GM19324 (cell line): ENCODE results near the gene DOCK6.

Source experiments
- ATAC-seq: cut with Tn5 transposase; IDR thresholded peaks from one replicate; pipeline ENCODE4 v1.9.1; 2021; ENCODE audit warnings: mild to moderate bottlenecking, moderate library complexity; ENCODE audit not compliant: unreplicated experiment, low FRiP score

DOCK6 gene

DNA sequence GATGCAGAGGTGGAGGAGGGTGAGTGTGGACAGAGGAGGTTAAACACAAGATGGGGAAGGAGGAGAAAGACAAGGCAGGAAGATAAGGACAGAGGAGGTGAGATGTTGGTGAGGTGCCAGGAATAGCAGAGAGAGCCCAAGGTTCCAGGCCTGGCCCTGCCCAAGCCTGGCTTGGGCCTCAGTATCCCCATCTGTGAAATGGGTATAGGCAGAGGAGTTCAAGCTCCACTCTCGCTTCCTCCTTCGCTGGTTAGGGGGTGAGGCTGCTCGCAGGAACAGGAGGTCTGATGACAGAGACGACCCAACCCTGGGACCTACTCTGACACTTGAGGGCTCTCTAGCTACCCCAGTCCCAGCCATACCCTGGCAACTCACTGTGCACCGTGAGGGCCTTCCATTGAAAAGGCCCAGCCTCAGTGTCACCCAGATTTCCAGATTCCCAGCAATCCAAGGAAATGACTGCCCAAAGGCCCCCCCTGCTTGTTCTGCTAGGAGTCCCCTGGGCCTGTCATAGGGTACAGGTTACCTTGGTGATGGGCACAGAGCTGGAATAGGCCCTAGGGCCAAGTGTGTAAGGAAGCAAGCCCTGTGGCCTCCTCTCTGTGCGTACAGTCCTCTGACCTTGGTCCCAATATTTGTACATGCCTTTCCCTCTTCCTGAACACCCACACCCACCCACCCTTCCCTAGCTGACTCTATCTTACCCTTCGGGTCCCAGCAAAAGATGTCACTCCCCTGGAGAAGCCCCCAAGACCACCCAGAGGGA is 31.5 kb downstream of the DOCK6 start:
- ATAC-seq: no peak

DNA sequence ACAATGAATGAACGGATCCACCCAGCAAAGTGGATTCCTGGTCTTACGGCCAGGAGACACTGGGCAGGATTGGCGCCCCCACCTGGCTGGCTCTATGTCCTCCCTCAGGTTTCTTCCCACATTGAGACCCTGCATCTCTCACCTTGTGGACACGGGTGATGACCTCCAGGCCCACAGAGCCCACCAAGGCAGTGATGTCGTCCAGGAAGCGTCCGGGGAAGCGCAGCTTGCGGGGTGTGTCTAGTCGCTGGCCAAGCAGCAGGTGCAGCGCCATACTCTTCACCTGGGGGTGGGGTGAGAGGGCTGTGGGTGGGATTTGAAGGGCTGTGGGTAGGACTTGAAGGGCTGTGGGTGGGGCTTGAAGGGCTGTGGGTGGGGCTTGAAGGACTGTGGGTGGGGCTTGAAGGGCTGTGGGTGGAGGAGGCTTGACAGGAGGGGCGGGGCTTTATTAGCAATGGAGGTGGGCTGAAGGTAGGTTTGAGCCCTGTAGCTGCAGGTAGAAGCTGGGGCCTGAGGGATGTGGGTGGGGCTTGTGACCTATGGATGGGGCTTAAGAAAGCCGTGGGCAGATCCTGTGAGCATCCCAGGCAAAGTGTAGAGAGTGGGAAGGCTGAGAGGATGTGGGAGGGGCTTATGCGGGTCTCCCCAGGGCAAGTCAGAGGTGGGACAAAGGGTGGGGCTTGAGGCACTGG is 35.0 kb downstream of the DOCK6 start:
- ATAC-seq: no peak

- no peak for ATAC-seq
Observed at GRCh38 chr19:11226716-11227166, 35.6 kb downstream of the DOCK6 start.

DNA sequence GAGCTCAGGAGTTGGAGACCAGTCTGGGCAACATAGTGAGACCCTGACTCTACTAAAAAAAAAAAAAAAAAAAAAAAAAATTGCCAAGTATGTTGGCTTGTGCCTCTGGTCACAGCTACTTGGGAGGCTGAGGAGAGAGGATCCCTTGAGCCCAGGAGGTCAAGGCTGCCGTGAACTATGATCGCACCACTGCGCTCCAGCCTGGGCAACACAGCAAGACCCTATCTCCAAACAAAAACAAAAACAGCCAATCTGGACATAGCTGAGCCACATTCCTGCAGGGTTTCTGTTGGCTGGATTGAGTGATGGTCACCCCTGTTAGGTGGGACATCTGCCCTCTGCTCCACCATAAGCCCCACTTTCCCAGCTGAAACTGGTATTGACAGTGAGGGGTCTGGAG is 36.5 kb downstream of the DOCK6 start:
- no peak for ATAC-seq

DNA sequence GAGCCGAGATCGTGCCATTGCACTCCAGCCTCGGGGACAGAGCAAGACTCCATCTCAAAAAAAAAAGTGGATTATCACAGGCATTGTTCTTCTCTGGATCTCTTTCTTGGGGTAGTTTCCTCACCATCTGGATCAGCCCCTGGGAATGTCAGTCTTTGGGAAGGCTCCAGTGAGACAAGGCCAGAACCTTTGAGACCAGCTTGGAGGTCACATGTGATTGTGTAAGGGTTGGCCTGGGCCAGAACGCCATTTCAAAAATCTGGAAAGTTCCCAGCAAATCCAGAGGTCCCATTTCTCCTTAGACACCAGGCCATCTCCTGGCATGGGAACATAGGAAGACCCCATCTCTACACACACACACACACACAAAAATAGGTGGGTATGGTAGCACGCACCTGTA is 37.2 kb downstream of the DOCK6 start:
- ATAC-seq: no peak

GRCh38 chr19:11224429-11224828 is 37.9 kb downstream of the DOCK6 start:
- no peak for ATAC-seq

DNA sequence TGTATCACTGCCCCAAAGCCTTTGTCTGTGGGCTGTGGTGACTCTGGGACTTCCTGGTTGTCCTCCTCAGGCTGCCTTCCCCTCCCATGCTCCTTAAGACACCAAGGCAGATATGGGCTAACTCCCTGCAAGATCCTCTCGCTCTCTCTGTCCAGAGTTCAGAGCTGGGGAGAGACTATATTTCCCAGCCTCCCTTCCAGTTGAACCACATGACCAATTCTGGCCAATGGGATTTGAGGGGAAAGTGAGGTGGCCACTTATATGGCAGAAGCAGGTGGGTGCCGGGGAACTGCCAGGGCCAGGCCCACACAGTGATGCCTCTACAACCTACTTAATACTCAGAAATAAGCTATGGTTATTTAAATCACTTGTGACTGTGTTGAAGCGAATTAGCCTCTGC is 39.1 kb downstream of the DOCK6 start:
- ATAC-seq: no peak

GRCh38 chr19:11221082-11221598 is 41.2 kb downstream of the DOCK6 start:
- no peak for ATAC-seq

GRCh38 chr19:11214387-11214786 is 47.9 kb downstream of the DOCK6 start:
- no peak for ATAC-seq

DNA sequence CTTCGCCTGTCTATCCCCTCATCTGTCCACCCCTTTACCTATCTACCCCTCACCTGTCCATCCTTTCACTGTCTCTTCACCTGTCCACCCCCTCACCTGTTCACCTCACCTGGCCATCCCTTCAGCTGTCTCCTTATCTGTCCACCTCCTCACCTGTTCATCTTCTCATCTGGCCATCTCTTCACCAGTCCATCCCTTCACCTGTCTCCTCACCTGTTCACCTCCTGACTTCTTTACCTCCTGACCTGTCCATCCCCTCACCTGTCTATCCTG is 51.7 kb downstream of the DOCK6 start:
- ATAC-seq: no peak

DNA sequence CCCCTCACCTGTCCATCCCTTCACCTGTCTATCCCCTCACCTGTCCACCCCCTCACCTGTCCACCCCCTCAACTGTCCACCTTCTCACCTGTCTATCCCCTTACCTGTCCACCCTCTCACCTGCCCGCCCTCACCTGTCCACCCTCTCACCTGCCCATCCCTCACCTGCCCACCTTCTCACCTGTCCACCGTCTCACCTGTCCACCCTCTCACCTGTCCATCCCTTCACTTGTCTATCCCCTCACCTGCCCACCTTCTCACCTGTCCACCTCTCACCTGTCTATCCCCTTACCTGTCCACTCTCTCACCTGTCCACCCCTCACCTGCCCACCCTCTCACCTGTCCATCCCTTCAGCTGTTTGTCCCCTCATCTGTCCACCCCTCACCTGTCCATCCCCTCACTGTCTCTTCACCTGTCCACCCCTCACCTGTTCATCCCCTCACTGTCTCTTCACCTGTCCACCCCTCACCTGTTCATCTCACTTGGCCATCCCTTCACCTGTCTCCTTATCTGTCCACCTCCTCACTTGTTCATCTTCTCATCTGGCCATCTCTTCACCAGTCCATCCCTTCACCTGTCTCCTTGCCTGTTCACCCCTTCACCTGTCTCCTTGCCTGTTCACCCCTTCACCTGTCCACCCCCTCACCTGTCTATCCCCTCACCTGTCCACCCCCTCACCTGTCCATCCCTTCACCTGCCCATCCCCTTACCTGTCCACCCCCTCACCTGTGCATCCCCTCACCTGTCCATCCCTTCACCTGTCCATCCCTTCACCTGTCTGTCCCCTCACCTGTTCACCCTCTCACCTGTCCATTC is 52.3 kb downstream of the DOCK6 start:
- no peak for ATAC-seq

DNA sequence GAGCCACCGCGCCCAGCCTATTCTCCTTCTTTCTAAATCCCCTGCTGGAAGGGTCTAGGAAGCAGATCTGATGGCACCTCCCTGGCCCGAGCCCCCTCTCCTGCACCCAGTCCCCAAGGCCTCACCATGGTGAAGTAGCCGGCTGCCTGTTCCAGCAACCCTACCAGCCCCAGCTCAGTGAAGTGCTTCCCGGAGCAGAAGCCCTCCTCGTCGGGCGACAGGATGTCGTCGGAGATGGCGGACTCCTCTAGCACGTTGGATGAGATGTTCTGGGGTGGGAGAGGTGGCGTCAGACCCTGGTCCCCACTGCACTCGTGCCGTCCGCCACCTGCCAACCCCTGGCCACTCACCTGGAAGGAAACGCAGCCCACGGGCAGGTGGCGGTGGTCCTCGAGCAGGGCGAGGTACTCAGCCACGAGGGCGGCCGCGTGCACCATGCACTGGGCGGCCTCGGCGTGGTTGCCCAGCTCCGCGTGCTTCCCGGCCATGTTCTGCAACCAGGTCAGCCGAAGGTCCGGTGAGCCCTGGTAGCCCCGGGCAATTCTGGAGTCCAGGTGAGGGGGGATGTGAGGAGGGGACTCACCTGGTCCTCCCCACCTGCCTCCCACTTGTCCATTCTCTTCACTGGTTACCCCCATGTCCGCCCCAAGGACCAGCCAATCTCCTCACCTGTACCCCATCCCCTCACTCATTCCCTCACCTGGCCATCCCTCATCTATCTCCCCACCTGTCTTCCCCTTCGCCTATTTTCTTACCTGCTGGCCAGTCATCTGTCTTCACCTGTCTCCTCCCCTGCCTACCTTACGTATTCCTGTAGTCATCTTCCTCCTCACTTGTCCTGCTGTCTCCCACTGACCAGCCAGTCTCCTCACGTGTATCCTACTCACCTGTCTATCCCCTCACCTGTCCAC is 53.5 kb downstream of the DOCK6 start:
- ATAC-seq: no peak

GRCh38 chr19:11205939-11206570 is 56.3 kb downstream of the DOCK6 start:
- ATAC-seq: no peak

GRCh38 chr19:11204943-11205349 is 57.4 kb downstream of the DOCK6 start:
- no peak for ATAC-seq

- no peak for ATAC-seq
Observed at GRCh38 chr19:11204076-11204602, 58.2 kb downstream of the DOCK6 start.

GRCh38 chr19:11203194-11204075 is 58.9 kb downstream of the DOCK6 start:
- ATAC-seq: no peak

DNA sequence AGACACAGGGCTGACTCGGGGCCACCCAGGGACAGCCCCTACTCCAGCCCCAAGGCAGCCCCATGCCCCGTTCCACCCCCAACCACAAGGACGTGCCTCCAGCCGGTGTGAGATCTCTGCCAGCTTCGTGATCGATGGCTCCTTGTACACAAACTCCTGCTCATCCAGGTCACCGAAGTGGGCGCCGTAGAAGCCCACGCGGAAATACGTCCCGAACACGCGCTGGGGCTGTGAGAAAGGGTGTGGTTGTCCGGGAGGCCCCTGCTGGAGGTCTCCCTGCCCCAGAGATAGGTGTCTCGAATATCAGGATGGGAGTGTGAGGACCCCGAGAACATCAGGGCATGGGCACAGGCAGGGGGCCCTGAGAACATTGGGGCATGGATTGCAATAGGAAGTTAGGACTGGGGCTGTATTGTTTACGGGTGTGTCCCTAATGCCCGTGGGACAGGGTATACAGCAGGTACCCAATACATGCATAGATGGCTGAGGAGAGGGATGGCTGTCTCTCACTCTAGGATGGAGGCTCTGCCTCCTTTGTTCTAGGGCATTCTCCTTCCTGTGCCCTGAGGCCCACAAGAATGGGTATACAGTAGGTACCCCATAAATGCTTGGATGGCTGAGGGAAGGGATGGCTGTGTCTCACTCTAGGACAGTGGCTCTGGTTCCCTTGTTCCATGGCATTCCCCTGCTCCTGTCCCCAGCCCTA is 59.7 kb downstream of the DOCK6 start:
- no peak for ATAC-seq

DNA sequence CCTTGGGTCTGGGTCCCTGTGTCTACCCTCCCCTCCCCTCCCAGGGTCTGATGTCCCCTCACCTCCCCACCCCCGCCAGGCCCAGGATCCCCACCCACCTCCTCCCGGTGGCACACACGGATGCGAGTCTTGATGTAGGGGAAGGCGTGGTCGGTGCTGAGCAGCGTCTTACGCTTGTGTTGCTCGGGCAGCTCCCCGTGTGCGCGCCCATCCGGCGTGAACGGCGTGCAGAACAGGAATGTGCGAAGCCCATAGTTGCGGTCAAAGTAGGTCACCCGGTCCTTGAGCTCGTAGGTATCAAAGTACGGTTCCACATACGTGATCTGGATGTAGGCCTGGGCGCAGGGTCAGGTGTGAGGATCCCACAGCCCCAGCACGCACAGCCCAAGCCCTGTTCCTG is 60.5 kb downstream of the DOCK6 start:
- no peak for ATAC-seq
